OCI-LY7 (cell line): ENCODE measurements around the gene PRLH.

Experiments
- EZH2phosphoT487 ChIP-seq: fragments of 200-600 bp; sonication (generic); IDR thresholded peaks from 2 replicates; pipeline ENCODE4 v1.6.1; 2018; ENCODE audit warnings: low read depth, borderline replicate concordance, mild to moderate bottlenecking, mixed run types, antibody characterized with exemption, low read length, moderate library complexity, mixed read lengths
- TF ChIP-seq, protein P1 (sequence below): fragments of 200-600 bp; sonication (generic); conservative IDR thresholded peaks from 2 replicates; pipeline ENCODE4 v1.5.1; 2014; ENCODE audit warnings: mild to moderate bottlenecking, antibody characterized with exemption, low read length, moderate library complexity, mixed read lengths

DNA sequence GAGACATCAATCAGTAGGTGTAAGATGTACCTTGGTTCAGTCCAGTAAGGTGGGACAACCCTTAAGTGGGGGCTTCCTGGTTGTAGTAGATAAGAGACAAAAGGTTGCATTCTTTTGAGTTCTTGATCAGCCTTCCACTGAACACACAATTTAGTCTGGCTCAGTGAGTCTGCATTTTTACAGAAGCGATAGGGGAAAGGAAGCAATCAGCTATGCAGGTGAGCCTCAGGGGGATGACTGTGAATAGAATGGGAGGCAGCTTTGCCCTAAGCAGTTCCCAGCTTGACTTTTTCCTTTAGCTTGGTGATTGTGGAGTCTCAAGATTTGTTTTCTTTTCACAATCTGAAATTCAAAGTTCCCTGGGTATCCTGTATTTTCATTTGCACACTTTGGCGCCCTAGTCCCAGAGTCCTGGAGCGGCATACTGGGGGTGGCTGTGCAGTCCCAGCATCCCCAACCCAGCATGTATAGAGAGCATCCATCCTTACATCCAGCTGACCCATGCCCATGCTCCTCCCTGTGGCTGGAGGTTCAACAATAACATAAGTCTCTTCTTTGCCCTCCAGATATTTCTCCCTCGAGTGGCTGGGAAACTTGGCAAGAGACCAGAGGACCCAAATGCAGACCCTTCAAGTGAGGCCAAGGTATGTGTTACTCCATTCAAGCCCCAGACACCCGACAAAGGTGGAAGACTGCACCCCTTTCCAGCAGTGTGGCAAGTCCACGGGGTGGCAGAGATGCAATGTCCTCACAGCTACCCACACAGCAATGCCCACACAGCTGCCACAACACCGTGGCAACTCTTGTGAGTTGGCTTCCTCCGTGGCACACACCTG is 20.1 kb upstream of the PRLH start:
- TF ChIP-seq, protein P1, sequence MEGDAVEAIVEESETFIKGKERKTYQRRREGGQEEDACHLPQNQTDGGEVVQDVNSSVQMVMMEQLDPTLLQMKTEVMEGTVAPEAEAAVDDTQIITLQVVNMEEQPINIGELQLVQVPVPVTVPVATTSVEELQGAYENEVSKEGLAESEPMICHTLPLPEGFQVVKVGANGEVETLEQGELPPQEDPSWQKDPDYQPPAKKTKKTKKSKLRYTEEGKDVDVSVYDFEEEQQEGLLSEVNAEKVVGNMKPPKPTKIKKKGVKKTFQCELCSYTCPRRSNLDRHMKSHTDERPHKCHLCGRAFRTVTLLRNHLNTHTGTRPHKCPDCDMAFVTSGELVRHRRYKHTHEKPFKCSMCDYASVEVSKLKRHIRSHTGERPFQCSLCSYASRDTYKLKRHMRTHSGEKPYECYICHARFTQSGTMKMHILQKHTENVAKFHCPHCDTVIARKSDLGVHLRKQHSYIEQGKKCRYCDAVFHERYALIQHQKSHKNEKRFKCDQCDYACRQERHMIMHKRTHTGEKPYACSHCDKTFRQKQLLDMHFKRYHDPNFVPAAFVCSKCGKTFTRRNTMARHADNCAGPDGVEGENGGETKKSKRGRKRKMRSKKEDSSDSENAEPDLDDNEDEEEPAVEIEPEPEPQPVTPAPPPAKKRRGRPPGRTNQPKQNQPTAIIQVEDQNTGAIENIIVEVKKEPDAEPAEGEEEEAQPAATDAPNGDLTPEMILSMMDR = no peak
- TF ChIP-seq EZH2phosphoT487 = no peak
